Measurements from ENCODE around the gene CEP295NL.

The CEP295NL gene

GRCh38 chr17:78920528-78920927, 17.5 kb upstream of the CEP295NL start:
- H3K9me2 ChIP-seq (ENCODE audit: low read depth, low read length), result no peaks in the 10 kb centered on the region
- no peak for TF ChIP-seq EZH2 (IDR thresholded peaks at IDR 0.05; ENCODE audit: borderline replicate concordance, low read length)
- TF ChIP-seq, protein P1, sequence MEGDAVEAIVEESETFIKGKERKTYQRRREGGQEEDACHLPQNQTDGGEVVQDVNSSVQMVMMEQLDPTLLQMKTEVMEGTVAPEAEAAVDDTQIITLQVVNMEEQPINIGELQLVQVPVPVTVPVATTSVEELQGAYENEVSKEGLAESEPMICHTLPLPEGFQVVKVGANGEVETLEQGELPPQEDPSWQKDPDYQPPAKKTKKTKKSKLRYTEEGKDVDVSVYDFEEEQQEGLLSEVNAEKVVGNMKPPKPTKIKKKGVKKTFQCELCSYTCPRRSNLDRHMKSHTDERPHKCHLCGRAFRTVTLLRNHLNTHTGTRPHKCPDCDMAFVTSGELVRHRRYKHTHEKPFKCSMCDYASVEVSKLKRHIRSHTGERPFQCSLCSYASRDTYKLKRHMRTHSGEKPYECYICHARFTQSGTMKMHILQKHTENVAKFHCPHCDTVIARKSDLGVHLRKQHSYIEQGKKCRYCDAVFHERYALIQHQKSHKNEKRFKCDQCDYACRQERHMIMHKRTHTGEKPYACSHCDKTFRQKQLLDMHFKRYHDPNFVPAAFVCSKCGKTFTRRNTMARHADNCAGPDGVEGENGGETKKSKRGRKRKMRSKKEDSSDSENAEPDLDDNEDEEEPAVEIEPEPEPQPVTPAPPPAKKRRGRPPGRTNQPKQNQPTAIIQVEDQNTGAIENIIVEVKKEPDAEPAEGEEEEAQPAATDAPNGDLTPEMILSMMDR (IDR thresholded peaks at IDR 0.05; ENCODE audit: low read length), result no peak
- H3K4me3 ChIP-seq (ENCODE audit: low read depth, low read length, poor library complexity, severe bottlenecking), result no peak overlapping the region
- no peaks in the 10 kb centered on the region for H4K20me1 ChIP-seq (ENCODE audit: insufficient read depth, low read length)
- H3K4me2 ChIP-seq (ENCODE audit: low read length), result no peak overlapping the region
- no peaks in the 10 kb centered on the region for H3K36me3 ChIP-seq (ENCODE audit: insufficient read depth, low read length)
- H3K27ac ChIP-seq (ENCODE audit: low read depth, low read length, poor library complexity, severe bottlenecking), result no peak overlapping the region
- no peaks in the 10 kb centered on the region for H3K9me3 ChIP-seq (ENCODE audit: low read length)
- no peak overlapping the region for H3K9ac ChIP-seq (ENCODE audit: low read length)
- no peaks in the 10 kb centered on the region for H3K79me2 ChIP-seq (ENCODE audit: insufficient read depth, low read length)
- H3K4me1 ChIP-seq (ENCODE audit: insufficient read depth, low read length, severe bottlenecking), result peaks cover 8% of the 10 kb centered on the region
- H3F3A ChIP-seq (ENCODE audit: insufficient read depth, low read length), result no peaks in the 10 kb centered on the region
- H2AFZ ChIP-seq (ENCODE audit: low read length), result no peak overlapping the region
- peaks cover 7% of the 10 kb centered on the region; the same call in 1 of the 2 replicates for H3K27me3 ChIP-seq (ENCODE audit: insufficient read depth, low read length)

GRCh38 chr17:78919861-78920450, 17.0 kb upstream of the CEP295NL start:
- no peak overlapping the region for H2AFZ ChIP-seq (ENCODE audit: low read length)
- no peak for TF ChIP-seq EZH2 (IDR thresholded peaks at IDR 0.05; ENCODE audit: borderline replicate concordance, low read length)
- TF ChIP-seq, protein P1 (IDR thresholded peaks at IDR 0.05; ENCODE audit: low read length), result no peak
- peaks cover 8% of the 10 kb centered on the region for H3K4me1 ChIP-seq (ENCODE audit: insufficient read depth, low read length, severe bottlenecking)
- H3K9ac ChIP-seq (ENCODE audit: low read length), result no peak overlapping the region
- H3K4me2 ChIP-seq (ENCODE audit: low read length), result no peak overlapping the region
- no peaks in the 10 kb centered on the region for H4K20me1 ChIP-seq (ENCODE audit: insufficient read depth, low read length)
- H3K27ac ChIP-seq (ENCODE audit: low read depth, low read length, poor library complexity, severe bottlenecking), result no peak overlapping the region
- no peaks in the 10 kb centered on the region for H3K79me2 ChIP-seq (ENCODE audit: insufficient read depth, low read length)
- peaks cover 7% of the 10 kb centered on the region; the same call in 1 of the 2 replicates for H3K27me3 ChIP-seq (ENCODE audit: insufficient read depth, low read length)
- H3F3A ChIP-seq (ENCODE audit: insufficient read depth, low read length), result no peaks in the 10 kb centered on the region
- no peaks in the 10 kb centered on the region for H3K9me3 ChIP-seq (ENCODE audit: low read length)
- no peaks in the 10 kb centered on the region for H3K36me3 ChIP-seq (ENCODE audit: insufficient read depth, low read length)
- H3K4me3 ChIP-seq (ENCODE audit: low read depth, low read length, poor library complexity, severe bottlenecking), result no peak overlapping the region
- H3K9me2 ChIP-seq (ENCODE audit: low read depth, low read length), result no peaks in the 10 kb centered on the region

DNA sequence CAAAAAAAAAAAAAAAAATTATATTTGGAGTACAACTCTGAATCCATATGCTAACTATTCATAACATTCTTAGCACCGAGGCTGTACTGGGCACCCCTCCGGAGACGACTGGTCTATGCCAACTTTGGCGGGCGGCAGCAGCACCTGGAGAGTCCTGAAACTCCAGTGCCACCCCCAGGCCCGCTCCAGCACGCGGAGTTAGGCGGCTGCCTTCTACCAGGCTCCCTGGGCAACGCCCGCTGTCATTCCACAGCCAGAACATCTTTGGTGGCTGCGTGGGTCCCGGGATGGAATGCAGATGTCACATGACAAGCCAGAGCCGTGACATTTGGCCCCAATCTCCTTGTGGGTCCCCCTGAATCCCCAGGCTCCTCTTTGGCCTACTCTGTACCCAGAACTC, 16.0 kb upstream of the CEP295NL start:
- no peak overlapping the region for H3K9ac ChIP-seq (ENCODE audit: low read length)
- no peak overlapping the region for H2AFZ ChIP-seq (ENCODE audit: low read length)

More for the DNA sequence above, 16.0 kb upstream of the CEP295NL start:
- H3K4me2 ChIP-seq (ENCODE audit: low read length), result no peak overlapping the region
- H4K20me1 ChIP-seq (ENCODE audit: insufficient read depth, low read length), result no peaks in the 10 kb centered on the region
- TF ChIP-seq, protein P1 (IDR thresholded peaks at IDR 0.05; ENCODE audit: low read length), result no peak
- TF ChIP-seq EZH2 (IDR thresholded peaks at IDR 0.05; ENCODE audit: borderline replicate concordance, low read length), result no peak
- H3K79me2 ChIP-seq (ENCODE audit: insufficient read depth, low read length), result no peaks in the 10 kb centered on the region
- no peaks in the 10 kb centered on the region for H3K36me3 ChIP-seq (ENCODE audit: insufficient read depth, low read length)
- H3K9me2 ChIP-seq (ENCODE audit: low read depth, low read length), result no peaks in the 10 kb centered on the region
- H3K27ac ChIP-seq (ENCODE audit: low read depth, low read length, poor library complexity, severe bottlenecking), result no peak overlapping the region
- H3K27me3 ChIP-seq (ENCODE audit: insufficient read depth, low read length), result peaks cover 7% of the 10 kb centered on the region; the same call in 1 of the 2 replicates
- H3K4me3 ChIP-seq (ENCODE audit: low read depth, low read length, poor library complexity, severe bottlenecking), result no peak overlapping the region
- H3F3A ChIP-seq (ENCODE audit: insufficient read depth, low read length), result no peaks in the 10 kb centered on the region
- H3K4me1 ChIP-seq (ENCODE audit: insufficient read depth, low read length, severe bottlenecking), result peaks cover 7% of the 10 kb centered on the region
- H3K9me3 ChIP-seq (ENCODE audit: low read length), result no peaks in the 10 kb centered on the region
